ENCODE measurements around the gene FAM184A.

Gene FAM184A

GRCh38 chr6:118934461-118935330, 143.8 kb downstream of the FAM184A start, which contains the start of gene MCM9:
MCM9 (minus strand) TSS chr6:118935159; CDS start chr6:118931723, 3,436 bp downstream.
- Histone ChIP-seq H3K9ac (ENCODE audit: low read length in 2 of 2) (peak within 1 kb of the TSS; percentile 89 to 98), H3K9me3 (ENCODE audit: control insufficient read depth in 2 of 2, low read length in 2 of 2) (no peaks in the 10 kb centered on the region), H3K4me1 (ENCODE audit: control insufficient read depth, insufficient read depth, low read length) (no peaks in the 10 kb centered on the region), H3K27ac (ENCODE audit: low read length) (peak within 1 kb of the TSS; percentile 82), H3K4me3 (ENCODE audit: low read length in 2 of 2) (peak within 1 kb of the TSS; percentile 92 to 98), H3K36me3 (ENCODE audit: control insufficient read depth in 2 of 2, insufficient read depth in 2 of 2, low read length in 2 of 2) (peaks cover 0 to 4% of the 10 kb centered on the region in 2 donors), H3K27me3 (ENCODE audit: control insufficient read depth in 1 of 2, insufficient read depth in 2 of 2, low read length in 2 of 2) (no peaks in the 10 kb centered on the region)

DNA sequence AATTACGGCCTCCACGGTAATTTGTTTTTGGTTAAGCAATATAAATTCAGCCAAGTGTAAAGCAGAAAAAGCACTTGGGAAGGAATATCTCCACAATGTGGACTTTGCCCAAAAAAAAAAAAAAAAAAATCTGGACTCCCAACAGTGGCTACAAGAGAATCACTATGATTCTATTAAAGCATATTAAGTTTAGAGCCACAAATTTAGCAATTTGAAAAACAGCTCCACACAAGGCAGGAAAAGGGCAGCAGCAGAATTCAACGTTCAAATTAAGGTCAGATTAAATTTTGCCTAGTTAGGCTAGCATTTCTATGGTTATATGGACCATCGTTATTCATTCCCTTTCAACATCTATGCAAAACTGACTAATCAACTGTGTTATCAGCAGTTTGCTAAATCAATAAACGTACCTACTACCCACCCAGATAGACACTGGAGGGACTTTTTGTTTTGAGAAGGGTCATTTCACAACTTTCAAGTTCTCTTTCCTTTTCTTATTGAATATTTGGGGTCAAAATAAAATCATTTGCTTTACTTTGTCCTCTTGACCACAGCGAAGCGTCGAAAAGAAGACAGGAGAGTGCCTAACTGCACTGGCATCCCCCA, 144.5 kb downstream of the FAM184A start:
- Histone ChIP-seq H3K9ac (ENCODE audit: low read length in 2 of 2) (peak overlapping the region in 1 of 2 donors; percentile 98), H3K27ac (ENCODE audit: low read length) (peak overlapping the region; percentile 82), H3K4me1 (ENCODE audit: control insufficient read depth, insufficient read depth, low read length) (no peaks in the 10 kb centered on the region), H3K4me3 (ENCODE audit: low read length in 2 of 2) (peak overlapping the region; percentile 92 to 98), H3K9me3 (ENCODE audit: control insufficient read depth in 2 of 2, low read length in 2 of 2) (no peaks in the 10 kb centered on the region), H3K27me3 (ENCODE audit: control insufficient read depth in 1 of 2, insufficient read depth in 2 of 2, low read length in 2 of 2) (no peaks in the 10 kb centered on the region), H3K36me3 (ENCODE audit: control insufficient read depth in 2 of 2, insufficient read depth in 2 of 2, low read length in 2 of 2) (peaks cover 0 to 4% of the 10 kb centered on the region in 2 donors)

- Histone ChIP-seq H3K36me3 (ENCODE audit: control insufficient read depth in 2 of 2, insufficient read depth in 2 of 2, low read length in 2 of 2) (peaks cover 4 to 5% of the 10 kb centered on the region in 2 donors), H3K27ac (ENCODE audit: low read length) (no peak overlapping the region), H3K9me3 (ENCODE audit: control insufficient read depth in 2 of 2, low read length in 2 of 2) (no peaks in the 10 kb centered on the region), H3K4me1 (ENCODE audit: control insufficient read depth, insufficient read depth, low read length) (no peaks in the 10 kb centered on the region), H3K9ac (ENCODE audit: low read length in 2 of 2) (no peak overlapping the region), H3K27me3 (ENCODE audit: control insufficient read depth in 1 of 2, insufficient read depth in 2 of 2, low read length in 2 of 2) (no peaks in the 10 kb centered on the region), H3K4me3 (ENCODE audit: low read length in 2 of 2) (no peak overlapping the region)
Measured at GRCh38 chr6:118932421-118932820, 146.0 kb downstream of the FAM184A start.

- no peaks in the 10 kb centered on the region for H3K27me3 ChIP-seq (ENCODE audit: control insufficient read depth in 1 of 2, insufficient read depth in 2 of 2, low read length in 2 of 2)
- peaks cover 4 to 5% of the 10 kb centered on the region in 2 donors for H3K36me3 ChIP-seq (ENCODE audit: control insufficient read depth in 2 of 2, insufficient read depth in 2 of 2, low read length in 2 of 2)
- no peak overlapping the region for H3K27ac ChIP-seq (ENCODE audit: low read length)
- H3K4me1 ChIP-seq (ENCODE audit: control insufficient read depth, insufficient read depth, low read length): no peaks in the 10 kb centered on the region
- no peak overlapping the region for H3K4me3 ChIP-seq (ENCODE audit: low read length in 2 of 2)
- H3K9ac ChIP-seq (ENCODE audit: low read length in 2 of 2): no peak overlapping the region
- H3K9me3 ChIP-seq (ENCODE audit: control insufficient read depth in 2 of 2, low read length in 2 of 2): no peaks in the 10 kb centered on the region
Measured at GRCh38 chr6:118931436-118931835, 147.0 kb downstream of the FAM184A start.

DNA sequence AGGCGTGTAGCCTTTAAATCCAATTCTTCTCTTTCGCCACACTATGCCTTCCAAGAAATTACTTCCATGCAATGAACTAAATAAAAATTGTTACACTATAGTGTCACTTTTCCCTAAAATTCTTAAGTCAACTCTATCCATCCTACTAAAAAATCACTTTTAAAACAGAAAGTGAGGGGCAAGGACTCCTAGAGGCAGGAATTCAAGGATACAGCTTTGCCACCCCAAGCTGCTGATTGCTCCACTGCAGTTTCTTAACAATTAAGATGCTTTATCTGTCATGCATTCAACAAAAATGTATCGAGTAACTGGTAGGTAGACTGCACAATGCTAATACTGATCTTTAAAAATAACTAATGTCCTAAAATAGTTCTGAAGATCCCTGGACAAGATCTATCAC, 147.8 kb downstream of the FAM184A start:
- Histone ChIP-seq H3K4me3 (ENCODE audit: low read length in 2 of 2) (no peak overlapping the region), H3K9ac (ENCODE audit: low read length in 2 of 2) (no peak overlapping the region), H3K36me3 (ENCODE audit: control insufficient read depth in 2 of 2, insufficient read depth in 2 of 2, low read length in 2 of 2) (peaks cover 4 to 5% of the 10 kb centered on the region in 2 donors), H3K27ac (ENCODE audit: low read length) (no peak overlapping the region), H3K9me3 (ENCODE audit: control insufficient read depth in 2 of 2, low read length in 2 of 2) (no peaks in the 10 kb centered on the region), H3K4me1 (ENCODE audit: control insufficient read depth, insufficient read depth, low read length) (no peaks in the 10 kb centered on the region), H3K27me3 (ENCODE audit: control insufficient read depth in 1 of 2, insufficient read depth in 2 of 2, low read length in 2 of 2) (no peaks in the 10 kb centered on the region)

DNA sequence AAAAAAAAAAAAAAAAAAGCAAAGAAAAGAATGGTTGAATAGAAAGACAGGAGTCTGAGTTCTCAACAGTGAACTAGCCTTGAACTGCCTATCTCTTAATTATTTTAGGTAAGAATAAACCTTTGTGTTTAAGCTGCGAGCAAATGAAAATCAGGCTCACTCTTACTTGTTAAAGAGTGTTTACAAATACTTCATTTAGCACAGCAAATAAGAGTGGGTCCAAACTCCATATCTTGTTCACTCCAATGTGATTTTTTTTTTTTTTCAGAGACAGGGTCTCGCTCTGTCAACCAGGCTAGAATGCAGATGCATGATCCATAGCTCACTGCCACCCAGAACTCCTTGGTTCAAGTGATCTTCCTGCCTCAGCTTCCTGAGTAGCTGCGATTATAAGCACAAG, 155.4 kb downstream of the FAM184A start:
- Histone ChIP-seq H3K9me3 (ENCODE audit: control insufficient read depth in 2 of 2, low read length in 2 of 2) (no peaks in the 10 kb centered on the region), H3K27me3 (ENCODE audit: control insufficient read depth in 1 of 2, insufficient read depth in 2 of 2, low read length in 2 of 2) (no peaks in the 10 kb centered on the region), H3K36me3 (ENCODE audit: control insufficient read depth in 2 of 2, insufficient read depth in 2 of 2, low read length in 2 of 2) (peaks cover 30 to 35% of the 10 kb centered on the region in 2 donors), H3K4me3 (ENCODE audit: low read length in 2 of 2) (no peak overlapping the region), H3K27ac (ENCODE audit: low read length) (no peak overlapping the region), H3K4me1 (ENCODE audit: control insufficient read depth, insufficient read depth, low read length) (no peaks in the 10 kb centered on the region), H3K9ac (ENCODE audit: low read length in 2 of 2) (no peak overlapping the region)

GRCh38 chr6:118921084-118921483, 157.4 kb downstream of the FAM184A start:
- H3K27ac ChIP-seq (ENCODE audit: low read length): no peak overlapping the region
- H3K9me3 ChIP-seq (ENCODE audit: control insufficient read depth in 2 of 2, low read length in 2 of 2): no peaks in the 10 kb centered on the region
- no peak overlapping the region for H3K9ac ChIP-seq (ENCODE audit: low read length in 2 of 2)
- no peaks in the 10 kb centered on the region for H3K27me3 ChIP-seq (ENCODE audit: control insufficient read depth in 1 of 2, insufficient read depth in 2 of 2, low read length in 2 of 2)
- H3K36me3 ChIP-seq (ENCODE audit: control insufficient read depth in 2 of 2, insufficient read depth in 2 of 2, low read length in 2 of 2): peaks cover 30 to 31% of the 10 kb centered on the region in 2 donors
- H3K4me3 ChIP-seq (ENCODE audit: low read length in 2 of 2): no peak overlapping the region
- no peaks in the 10 kb centered on the region for H3K4me1 ChIP-seq (ENCODE audit: control insufficient read depth, insufficient read depth, low read length)

DNA sequence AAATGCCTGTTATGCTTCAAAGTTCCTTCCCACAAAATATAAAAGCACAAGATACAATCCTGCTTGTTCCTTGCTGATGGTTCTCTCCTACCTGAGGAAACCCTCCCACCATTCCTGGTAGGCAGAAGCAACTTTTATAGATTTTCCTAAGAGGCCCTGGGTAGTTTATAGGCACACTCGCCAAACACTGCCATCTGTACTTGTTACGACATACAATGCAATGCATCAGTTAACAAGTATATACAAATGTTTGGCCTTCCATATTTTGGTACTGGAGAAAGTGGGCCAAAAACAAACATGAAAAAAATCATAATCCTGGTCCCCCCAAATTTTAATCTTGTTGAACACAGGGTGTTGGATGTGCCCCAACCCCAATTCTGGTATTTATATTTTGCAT, 160.1 kb downstream of the FAM184A start:
- H3K27ac ChIP-seq (ENCODE audit: low read length): no peak overlapping the region
- H3K27me3 ChIP-seq (ENCODE audit: control insufficient read depth in 1 of 2, insufficient read depth in 2 of 2, low read length in 2 of 2): no peaks in the 10 kb centered on the region
- H3K4me3 ChIP-seq (ENCODE audit: low read length in 2 of 2): no peak overlapping the region
- peaks cover 37 to 43% of the 10 kb centered on the region in 2 donors for H3K36me3 ChIP-seq (ENCODE audit: control insufficient read depth in 2 of 2, insufficient read depth in 2 of 2, low read length in 2 of 2)
- H3K9ac ChIP-seq (ENCODE audit: low read length in 2 of 2): no peak overlapping the region
- no peaks in the 10 kb centered on the region for H3K4me1 ChIP-seq (ENCODE audit: control insufficient read depth, insufficient read depth, low read length)
- H3K9me3 ChIP-seq (ENCODE audit: control insufficient read depth in 2 of 2, low read length in 2 of 2): no peaks in the 10 kb centered on the region

- Histone ChIP-seq H3K27me3 (ENCODE audit: control insufficient read depth in 1 of 2, insufficient read depth in 2 of 2, low read length in 2 of 2) (no peaks in the 10 kb centered on the region), H3K27ac (ENCODE audit: low read length) (no peak overlapping the region), H3K36me3 (ENCODE audit: control insufficient read depth in 2 of 2, insufficient read depth in 2 of 2, low read length in 2 of 2) (peaks cover 34 to 49% of the 10 kb centered on the region in 2 donors), H3K9ac (ENCODE audit: low read length in 2 of 2) (no peak overlapping the region), H3K4me3 (ENCODE audit: low read length in 2 of 2) (no peak overlapping the region), H3K9me3 (ENCODE audit: control insufficient read depth in 2 of 2, low read length in 2 of 2) (no peaks in the 10 kb centered on the region), H3K4me1 (ENCODE audit: control insufficient read depth, insufficient read depth, low read length) (no peaks in the 10 kb centered on the region)
Measured at GRCh38 chr6:118917546-118918328, 160.7 kb downstream of the FAM184A start.

GRCh38 chr6:118914598-118914997, 163.9 kb downstream of the FAM184A start:
- Histone ChIP-seq H3K27ac (ENCODE audit: low read length) (no peak overlapping the region), H3K27me3 (ENCODE audit: control insufficient read depth in 1 of 2, insufficient read depth in 2 of 2, low read length in 2 of 2) (no peaks in the 10 kb centered on the region), H3K36me3 (ENCODE audit: control insufficient read depth in 2 of 2, insufficient read depth in 2 of 2, low read length in 2 of 2) (peaks cover 24 to 35% of the 10 kb centered on the region in 2 donors), H3K9me3 (ENCODE audit: control insufficient read depth in 2 of 2, low read length in 2 of 2) (no peaks in the 10 kb centered on the region), H3K4me1 (ENCODE audit: control insufficient read depth, insufficient read depth, low read length) (no peaks in the 10 kb centered on the region), H3K9ac (ENCODE audit: low read length in 2 of 2) (no peak overlapping the region), H3K4me3 (ENCODE audit: low read length in 2 of 2) (no peak overlapping the region)
